HG02852 (cell line): Measurements from ENCODE around the gene LMF1.

Source experiments
- ATAC-seq: cut with Tn5 transposase; IDR thresholded peaks from one replicate; pipeline ENCODE4 v1.9.1; 2021; ENCODE audit warnings: mild to moderate bottlenecking, moderate library complexity; ENCODE audit not compliant: unreplicated experiment

The LMF1 gene

GRCh38 chr16:853981-854807, 116.6 kb downstream of the LMF1 start:
- no peak for ATAC-seq

- ATAC-seq = no peak
Observed at GRCh38 chr16:853306-853705, 117.5 kb downstream of the LMF1 start.

- no peak for ATAC-seq
Observed at GRCh38 chr16:852451-853185, 118.2 kb downstream of the LMF1 start.

GRCh38 chr16:851871-852270, 118.9 kb downstream of the LMF1 start:
- ATAC-seq = no peak

DNA sequence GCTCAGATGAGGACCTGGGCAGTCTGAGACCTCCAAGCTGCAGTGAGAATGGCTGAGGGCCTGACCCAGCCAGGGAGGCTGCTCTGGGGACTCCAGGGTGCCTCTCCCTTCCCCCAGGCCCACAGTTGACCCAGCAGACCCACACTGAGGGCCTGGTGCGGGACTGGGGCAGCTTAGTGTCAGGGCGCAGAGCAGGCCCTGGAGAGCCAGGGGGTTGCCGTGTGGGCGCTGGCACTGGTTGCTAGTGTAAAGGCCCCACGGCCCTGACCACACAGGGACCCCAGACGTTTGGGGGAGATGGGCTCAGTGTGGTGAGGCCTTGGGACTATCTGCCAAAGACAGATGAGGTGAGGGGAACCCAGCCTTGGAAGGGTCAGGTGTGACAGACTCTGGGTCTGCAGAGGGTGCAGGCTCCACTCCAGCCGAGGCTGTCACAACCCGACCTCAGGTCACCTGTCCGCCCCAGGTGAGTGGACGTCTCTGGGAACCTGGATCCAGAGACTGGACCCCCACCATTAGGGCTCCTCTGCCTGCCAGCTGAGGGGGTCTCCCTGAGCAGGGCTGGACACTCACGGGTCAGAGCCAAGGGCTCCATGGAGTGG, 119.5 kb downstream of the LMF1 start:
- ATAC-seq = no peak

DNA sequence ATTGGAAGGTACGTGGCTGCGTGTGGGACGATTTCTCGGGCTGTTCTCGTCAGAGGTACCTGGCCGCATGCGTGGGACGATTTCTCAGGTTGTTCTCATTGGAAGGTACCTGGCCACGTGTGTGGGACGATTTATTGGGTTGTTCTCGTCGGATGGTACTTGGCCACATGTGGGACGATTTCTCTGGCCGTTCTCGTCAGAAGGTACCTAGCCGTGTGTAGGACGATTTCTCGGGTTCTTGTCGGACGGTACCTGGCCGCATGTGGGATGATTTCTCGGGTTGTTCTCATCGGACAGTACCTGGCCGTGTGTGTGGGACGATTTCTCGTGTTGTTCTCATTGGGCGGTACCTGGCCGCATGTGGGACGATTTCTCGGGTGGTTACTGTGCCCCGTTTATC, 120.1 kb downstream of the LMF1 start:
- ATAC-seq = no peak

DNA sequence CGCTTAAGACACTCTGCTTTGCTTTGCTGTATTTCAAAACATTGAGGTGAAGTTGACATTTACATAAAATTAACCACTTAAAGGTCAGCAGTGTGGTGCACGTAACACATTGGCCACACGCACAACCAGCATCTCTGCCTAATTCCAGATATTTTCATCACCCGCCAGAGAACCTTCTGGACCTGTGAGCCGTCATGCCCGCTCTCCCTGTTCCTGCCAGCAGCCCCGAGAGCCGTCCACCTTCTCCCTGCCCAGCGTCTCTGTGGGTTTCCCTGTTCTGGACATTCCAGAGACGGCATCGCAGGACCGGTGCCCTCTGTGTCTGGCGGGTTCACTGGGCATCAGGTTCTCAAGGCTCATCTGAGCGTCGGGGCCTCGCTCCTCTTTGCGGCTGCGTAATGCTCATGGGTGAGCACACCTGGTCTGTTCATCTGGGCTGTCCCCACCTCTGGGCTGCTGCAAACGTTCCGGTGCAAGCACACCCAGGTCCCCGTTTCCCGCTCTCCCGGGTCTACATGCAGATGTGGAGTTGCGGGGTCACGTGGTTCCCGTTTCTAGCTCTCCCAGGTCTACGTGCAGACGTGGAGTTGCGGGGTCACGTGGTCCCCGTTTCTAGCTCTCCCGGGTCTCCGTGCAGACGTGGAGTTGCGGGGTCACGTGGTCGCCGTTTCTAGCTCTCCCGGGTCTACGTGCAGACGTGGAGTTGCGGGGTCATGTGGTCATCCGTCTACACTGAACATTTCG, 122.1 kb downstream of the LMF1 start:
- ATAC-seq = no peak

DNA sequence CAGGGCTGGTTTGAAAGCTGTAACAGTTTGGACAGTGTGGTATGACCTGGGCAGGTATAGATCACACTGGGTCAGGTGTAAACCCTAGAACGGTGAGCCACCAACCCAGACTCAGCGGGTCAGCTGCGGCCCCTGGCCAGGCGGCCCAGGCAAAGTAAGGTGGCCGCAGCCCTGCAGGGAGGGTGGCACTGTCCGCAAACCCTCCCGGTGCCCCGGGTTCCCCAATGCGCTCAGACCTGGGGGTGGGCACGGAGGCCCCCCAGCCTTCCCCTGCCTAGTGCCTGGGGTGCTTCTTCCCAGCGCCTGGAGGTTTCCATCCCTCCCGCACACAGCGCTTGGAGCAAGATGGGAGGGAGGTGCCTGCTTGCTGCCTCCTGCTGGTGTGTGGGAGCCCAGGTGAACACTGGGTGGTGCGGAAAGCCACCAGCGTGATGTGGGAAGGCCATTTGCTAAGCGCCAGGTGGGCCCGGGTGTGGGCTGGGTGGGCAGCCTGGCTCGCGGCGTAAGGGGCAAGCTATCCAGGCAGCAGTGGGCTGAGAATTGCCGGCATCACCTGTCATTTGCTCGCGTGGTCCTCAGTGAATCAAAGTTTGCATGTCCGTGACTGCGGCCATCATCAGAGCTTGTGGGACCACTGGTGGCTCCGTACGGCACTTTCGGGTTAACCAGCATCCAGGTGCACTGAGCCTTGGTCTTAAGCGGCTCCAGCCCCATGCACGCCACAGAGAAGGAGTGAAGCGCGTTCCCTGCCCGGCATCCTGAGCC, 122.9 kb downstream of the LMF1 start:
- ATAC-seq = no peak

- no peak for ATAC-seq
Observed at GRCh38 chr16:847151-847550, 123.6 kb downstream of the LMF1 start.

DNA sequence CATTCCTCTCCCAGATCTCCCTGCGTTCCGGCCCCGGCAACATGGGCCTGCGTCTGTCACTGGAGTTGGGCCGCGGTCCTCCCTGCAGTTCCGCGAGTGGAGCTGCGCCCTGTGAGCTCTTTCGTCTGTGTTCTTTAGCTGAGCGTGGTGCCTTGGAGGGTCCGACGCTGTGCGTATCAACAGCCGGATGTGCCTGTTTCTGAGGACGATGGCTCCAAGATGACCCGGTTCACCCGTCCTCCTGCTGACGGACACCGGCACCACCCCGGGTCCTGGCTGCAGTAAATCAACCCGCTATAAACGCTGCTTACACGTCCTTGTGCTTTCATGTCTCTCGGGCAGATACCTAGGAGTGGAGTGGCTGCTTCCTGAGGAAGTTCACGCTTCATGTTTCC, 125.4 kb downstream of the LMF1 start:
- no peak for ATAC-seq

- ATAC-seq = no peak
Observed at GRCh38 chr16:844638-845350, 126.0 kb downstream of the LMF1 start.

DNA sequence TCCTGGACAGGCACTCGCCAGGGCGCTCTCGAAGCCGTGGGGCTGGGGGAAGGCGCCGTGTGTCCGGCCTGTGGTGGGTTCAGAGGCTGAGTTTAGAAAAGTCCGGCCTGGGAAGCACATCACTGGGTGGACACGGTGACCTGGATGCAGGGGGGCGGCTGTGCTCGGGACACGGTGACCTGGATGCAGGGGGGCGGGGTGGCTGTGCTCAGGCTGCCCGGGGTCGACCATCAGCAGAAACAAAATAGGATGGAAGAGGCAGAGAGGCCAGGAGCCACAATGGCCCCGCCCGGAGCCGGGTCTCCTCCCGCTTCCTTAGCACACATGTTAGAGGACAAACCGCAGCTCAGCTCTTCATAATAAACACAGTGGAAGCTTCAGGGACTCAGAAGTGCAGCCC, 127.0 kb downstream of the LMF1 start:
- no peak for ATAC-seq

DNA sequence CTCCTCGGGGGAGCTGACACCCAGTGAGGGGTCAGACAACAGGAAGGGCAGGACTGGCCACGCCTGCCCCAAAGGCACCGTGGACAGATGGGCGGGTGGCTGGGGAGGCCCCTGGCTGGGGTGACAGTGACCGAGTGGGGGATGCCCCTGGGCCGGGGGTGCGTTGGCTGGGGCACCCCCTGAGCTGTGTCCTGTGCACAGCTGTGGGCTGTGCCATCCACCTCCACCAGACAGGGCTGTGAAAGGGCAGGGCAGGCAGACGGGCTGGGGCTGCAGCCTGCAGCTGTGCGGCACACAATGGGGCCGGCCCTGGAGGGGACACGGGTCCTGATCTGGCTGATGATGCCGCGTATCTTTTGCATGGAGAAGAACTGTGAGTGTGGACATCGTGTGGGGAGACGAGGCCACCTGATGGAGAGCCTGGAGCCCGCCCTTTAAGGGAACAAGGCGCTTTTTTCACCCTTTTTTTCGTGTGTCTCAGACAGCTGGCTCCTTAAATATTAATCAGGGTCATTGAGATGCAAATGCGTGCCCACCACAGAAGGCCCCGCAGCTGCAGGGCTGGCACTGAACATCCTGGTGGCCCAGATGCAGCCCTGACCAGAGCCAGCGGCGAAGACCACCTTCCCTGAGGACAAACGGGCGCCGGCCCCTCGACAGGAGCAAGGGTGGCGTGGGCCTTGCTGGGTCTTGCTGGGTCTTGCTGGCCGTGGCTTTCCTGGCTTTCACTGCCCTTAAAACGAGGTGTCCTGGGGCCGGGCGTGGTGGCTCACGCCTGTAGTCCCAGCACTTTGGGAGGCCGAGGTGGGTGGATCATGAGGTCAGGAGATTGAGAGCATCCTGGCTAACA, 127.8 kb downstream of the LMF1 start:
- no peak for ATAC-seq

GRCh38 chr16:842061-842476, 128.7 kb downstream of the LMF1 start:
- ATAC-seq = no peak

- no peak for ATAC-seq
Observed at GRCh38 chr16:841455-842060, 129.2 kb downstream of the LMF1 start.

- no peak for ATAC-seq
Observed at GRCh38 chr16:840561-841454, 130.0 kb downstream of the LMF1 start.

GRCh38 chr16:839643-840408, 131.0 kb downstream of the LMF1 start:
- no peak for ATAC-seq
